ENCODE results near the gene OAS2.

The OAS2 gene

GRCh38 chr12:112996501-112996900 is 18.2 kb downstream of the OAS2 start:
- H3K27me3 ChIP-seq (ENCODE audit: insufficient read depth, low read length), result no peaks in the 10 kb centered on the region
- no peak overlapping the region for H2BK120ac ChIP-seq (ENCODE audit: insufficient read depth, low read length, poor library complexity)
- no peaks in the 10 kb centered on the region for H3K79me2 ChIP-seq (ENCODE audit: control insufficient read depth, insufficient read depth, low read length, poor library complexity)
- H2AK5ac ChIP-seq (ENCODE audit: low read length), result no peak overlapping the region
- no peak overlapping the region for H3K4me3 ChIP-seq (ENCODE audit: low read depth, low read length)
- H3K27ac ChIP-seq (ENCODE audit: low read depth, low read length), result no peak overlapping the region
- H3K9ac ChIP-seq (ENCODE audit: low read length), result no peak overlapping the region
- H2AFZ ChIP-seq (ENCODE audit: insufficient read depth, low read length, poor library complexity), result no peak overlapping the region
- H4K12ac ChIP-seq (ENCODE audit: low read depth, low read length), result no peak overlapping the region
- no peak overlapping the region for H2BK5ac ChIP-seq (ENCODE audit: low read depth, low read length, poor library complexity)
- WGBS (ENCODE audit: extremely low coverage, insufficient coverage, insufficient read length), result no CpG with 5 or more reads among the region's 8 CpGs
- DNase-seq, result no peak
- H3K79me1 ChIP-seq (ENCODE audit: low read length), result no peaks in the 10 kb centered on the region
- no peak overlapping the region for H3K4me2 ChIP-seq (ENCODE audit: low read length)
- H4K8ac ChIP-seq (ENCODE audit: low read depth, low read length), result no peak overlapping the region
- H3K36me3 ChIP-seq (ENCODE audit: control insufficient read depth in 1 of 2, insufficient read depth in 2 of 2, low read length in 2 of 2), result no peaks in the 10 kb centered on the region
- peaks cover 9% of the 10 kb centered on the region for H3K9me3 ChIP-seq (ENCODE audit: insufficient read depth, low read depth, low read length)
- no peak overlapping the region for H3K4ac ChIP-seq (ENCODE audit: low read depth, low read length)
- H2BK12ac ChIP-seq (ENCODE audit: low read length), result no peak overlapping the region
- no peaks in the 10 kb centered on the region for H3K4me1 ChIP-seq (ENCODE audit: control insufficient read depth in 1 of 2, insufficient read depth in 2 of 2, low read length in 2 of 2)
- no peak overlapping the region for H4K91ac ChIP-seq (ENCODE audit: low read depth, low read length)
- H3K18ac ChIP-seq (ENCODE audit: low read length), result no peak overlapping the region
- H3K14ac ChIP-seq (ENCODE audit: low read length), result no peak overlapping the region
- no peak overlapping the region for H3K23ac ChIP-seq (ENCODE audit: low read length)

- H4K8ac ChIP-seq (ENCODE audit: low read depth, low read length), result no peak overlapping the region
- H3K14ac ChIP-seq (ENCODE audit: low read length), result no peak overlapping the region
- no peak overlapping the region for H3K27ac ChIP-seq (ENCODE audit: low read depth, low read length)
- H4K12ac ChIP-seq (ENCODE audit: low read depth, low read length), result no peak overlapping the region
- no peak overlapping the region for H2AFZ ChIP-seq (ENCODE audit: insufficient read depth, low read length, poor library complexity)
- peaks cover 9% of the 10 kb centered on the region for H3K9me3 ChIP-seq (ENCODE audit: insufficient read depth, low read depth, low read length)
- no peak overlapping the region for H3K4me2 ChIP-seq (ENCODE audit: low read length)
- no peak overlapping the region for H3K4ac ChIP-seq (ENCODE audit: low read depth, low read length)
- no peak overlapping the region for H3K18ac ChIP-seq (ENCODE audit: low read length)
- no peak overlapping the region for H3K9ac ChIP-seq (ENCODE audit: low read length)
- no CpG with 5 or more reads among the region's 7 CpGs for WGBS (ENCODE audit: extremely low coverage, insufficient coverage, insufficient read length)
- no peak overlapping the region for H2AK5ac ChIP-seq (ENCODE audit: low read length)
- no peak overlapping the region for H2BK120ac ChIP-seq (ENCODE audit: insufficient read depth, low read length, poor library complexity)
- H2BK5ac ChIP-seq (ENCODE audit: low read depth, low read length, poor library complexity), result no peak overlapping the region
- no peaks in the 10 kb centered on the region for H3K36me3 ChIP-seq (ENCODE audit: control insufficient read depth in 1 of 2, insufficient read depth in 2 of 2, low read length in 2 of 2)
- no peaks in the 10 kb centered on the region for H3K27me3 ChIP-seq (ENCODE audit: insufficient read depth, low read length)
- no peaks in the 10 kb centered on the region for H3K79me2 ChIP-seq (ENCODE audit: control insufficient read depth, insufficient read depth, low read length, poor library complexity)
- H3K4me3 ChIP-seq (ENCODE audit: low read depth, low read length), result no peak overlapping the region
- no peaks in the 10 kb centered on the region for H3K4me1 ChIP-seq (ENCODE audit: control insufficient read depth in 1 of 2, insufficient read depth in 2 of 2, low read length in 2 of 2)
- DNase-seq, result no peak
- H2BK12ac ChIP-seq (ENCODE audit: low read length), result no peak overlapping the region
- H4K91ac ChIP-seq (ENCODE audit: low read depth, low read length), result no peak overlapping the region
- H3K79me1 ChIP-seq (ENCODE audit: low read length), result no peaks in the 10 kb centered on the region
- peak overlapping the region; percentile 82 for H3K23ac ChIP-seq (ENCODE audit: low read length)
These were observed 19.2 kb downstream of the OAS2 start for GRCh38 chr12:112997506-112997905.

- no peak overlapping the region for H3K27ac ChIP-seq (ENCODE audit: low read depth, low read length)
- no peak overlapping the region for H2AFZ ChIP-seq (ENCODE audit: insufficient read depth, low read length, poor library complexity)
- no CpG with 5 or more reads among the region's 12 CpGs for WGBS (ENCODE audit: extremely low coverage, insufficient coverage, insufficient read length)
- no peak overlapping the region for H2BK12ac ChIP-seq (ENCODE audit: low read length)
- no peak overlapping the region for H3K4me3 ChIP-seq (ENCODE audit: low read depth, low read length)
- no peaks in the 10 kb centered on the region for H3K36me3 ChIP-seq (ENCODE audit: control insufficient read depth in 1 of 2, insufficient read depth in 2 of 2, low read length in 2 of 2)
- H2BK5ac ChIP-seq (ENCODE audit: low read depth, low read length, poor library complexity), result no peak overlapping the region
- H2BK120ac ChIP-seq (ENCODE audit: insufficient read depth, low read length, poor library complexity), result no peak overlapping the region
- no peak for DNase-seq
- H3K18ac ChIP-seq (ENCODE audit: low read length), result no peak overlapping the region
- H3K9me3 ChIP-seq (ENCODE audit: insufficient read depth, low read depth, low read length), result peaks cover 9% of the 10 kb centered on the region
- no peak overlapping the region for H3K14ac ChIP-seq (ENCODE audit: low read length)
- no peak overlapping the region for H3K4me2 ChIP-seq (ENCODE audit: low read length)
- no peak overlapping the region for H4K12ac ChIP-seq (ENCODE audit: low read depth, low read length)
- H3K4me1 ChIP-seq (ENCODE audit: control insufficient read depth in 1 of 2, insufficient read depth in 2 of 2, low read length in 2 of 2), result no peaks in the 10 kb centered on the region
- no peaks in the 10 kb centered on the region for H3K27me3 ChIP-seq (ENCODE audit: insufficient read depth, low read length)
- H4K8ac ChIP-seq (ENCODE audit: low read depth, low read length), result no peak overlapping the region
- H3K9ac ChIP-seq (ENCODE audit: low read length), result no peak overlapping the region
- no peaks in the 10 kb centered on the region for H3K79me2 ChIP-seq (ENCODE audit: control insufficient read depth, insufficient read depth, low read length, poor library complexity)
- H3K79me1 ChIP-seq (ENCODE audit: low read length), result no peaks in the 10 kb centered on the region
- no peak overlapping the region for H4K91ac ChIP-seq (ENCODE audit: low read depth, low read length)
- no peak overlapping the region for H2AK5ac ChIP-seq (ENCODE audit: low read length)
- no peak overlapping the region for H3K4ac ChIP-seq (ENCODE audit: low read depth, low read length)
- no peak overlapping the region for H3K23ac ChIP-seq (ENCODE audit: low read length)
These were observed 20.9 kb downstream of the OAS2 start for GRCh38 chr12:112998987-112999767.

- Histone ChIP-seq H3K79me2 (ENCODE audit: control insufficient read depth, insufficient read depth, low read length, poor library complexity) (no peaks in the 10 kb centered on the region), H2BK12ac (ENCODE audit: low read length) (no peak overlapping the region), H3K14ac (ENCODE audit: low read length) (no peak overlapping the region), H2BK5ac (ENCODE audit: low read depth, low read length, poor library complexity) (no peak overlapping the region), H4K91ac (ENCODE audit: low read depth, low read length) (no peak overlapping the region), H3K9ac (ENCODE audit: low read length) (no peak overlapping the region), H3K27ac (ENCODE audit: low read depth, low read length) (no peak overlapping the region), H3K18ac (ENCODE audit: low read length) (no peak overlapping the region), H3K79me1 (ENCODE audit: low read length) (no peaks in the 10 kb centered on the region), H2AFZ (ENCODE audit: insufficient read depth, low read length, poor library complexity) (no peak overlapping the region), H2BK120ac (ENCODE audit: insufficient read depth, low read length, poor library complexity) (no peak overlapping the region), H3K36me3 (ENCODE audit: control insufficient read depth in 1 of 2, insufficient read depth in 2 of 2, low read length in 2 of 2) (no peaks in the 10 kb centered on the region), H3K9me3 (ENCODE audit: insufficient read depth, low read depth, low read length) (peaks cover 9% of the 10 kb centered on the region), H3K4me2 (ENCODE audit: low read length) (no peak overlapping the region), H3K4me1 (ENCODE audit: control insufficient read depth in 1 of 2, insufficient read depth in 2 of 2, low read length in 2 of 2) (no peaks in the 10 kb centered on the region), H3K4ac (ENCODE audit: low read depth, low read length) (no peak overlapping the region), H2AK5ac (ENCODE audit: low read length) (no peak overlapping the region), H3K4me3 (ENCODE audit: low read depth, low read length) (peak overlapping the region; percentile 19), H3K23ac (ENCODE audit: low read length) (peak overlapping the region; percentile 47), H4K12ac (ENCODE audit: low read depth, low read length) (no peak overlapping the region), H4K8ac (ENCODE audit: low read depth, low read length) (no peak overlapping the region), H3K27me3 (ENCODE audit: insufficient read depth, low read length) (no peaks in the 10 kb centered on the region)
- no CpG with 5 or more reads among the region's 6 CpGs for WGBS (ENCODE audit: extremely low coverage, insufficient coverage, insufficient read length)
- DNase-seq, result no peak
These were observed 22.1 kb downstream of the OAS2 start for GRCh38 chr12:113000433-113000832.

All from trophoblast cell (in vitro differentiated cells and primary cell).